NB4 (cell line): ENCODE measurements around the gene TSGA10.

Experiments
- DNase-seq: peaks from one replicate; pipeline ENCODE4 v3.0.0; 2010; ENCODE audit warnings: low read depth
- H3K4me3 ChIP-seq: one replicate; pipeline ENCODE4 v1.5.1; 2011; ENCODE audit warnings: mild to moderate bottlenecking, low read depth, low read length, moderate library complexity
- MYC ChIP-seq: IDR thresholded peaks from 2 replicates; pipeline ENCODE4 v1.6.1; 2011; ENCODE audit warnings: low read depth, low read length
- POLR2A ChIP-seq: IDR thresholded peaks from 2 replicates; pipeline ENCODE4 v1.6.1; 2011; ENCODE audit warnings: mild to moderate bottlenecking; ENCODE audit not compliant: insufficient read length; ENCODE audit errors: extremely low read depth
- TF ChIP-seq, protein P1 (sequence below): IDR thresholded peaks from 2 replicates; pipeline ENCODE4 v1.6.1; 2011; ENCODE audit warnings: low read depth, low read length
- TF ChIP-seq, protein P2 (sequence below): IDR thresholded peaks from one replicate; pipeline ENCODE4 v1.5.1; 2012; ENCODE audit warnings: low read depth, low read length

Gene TSGA10

DNA sequence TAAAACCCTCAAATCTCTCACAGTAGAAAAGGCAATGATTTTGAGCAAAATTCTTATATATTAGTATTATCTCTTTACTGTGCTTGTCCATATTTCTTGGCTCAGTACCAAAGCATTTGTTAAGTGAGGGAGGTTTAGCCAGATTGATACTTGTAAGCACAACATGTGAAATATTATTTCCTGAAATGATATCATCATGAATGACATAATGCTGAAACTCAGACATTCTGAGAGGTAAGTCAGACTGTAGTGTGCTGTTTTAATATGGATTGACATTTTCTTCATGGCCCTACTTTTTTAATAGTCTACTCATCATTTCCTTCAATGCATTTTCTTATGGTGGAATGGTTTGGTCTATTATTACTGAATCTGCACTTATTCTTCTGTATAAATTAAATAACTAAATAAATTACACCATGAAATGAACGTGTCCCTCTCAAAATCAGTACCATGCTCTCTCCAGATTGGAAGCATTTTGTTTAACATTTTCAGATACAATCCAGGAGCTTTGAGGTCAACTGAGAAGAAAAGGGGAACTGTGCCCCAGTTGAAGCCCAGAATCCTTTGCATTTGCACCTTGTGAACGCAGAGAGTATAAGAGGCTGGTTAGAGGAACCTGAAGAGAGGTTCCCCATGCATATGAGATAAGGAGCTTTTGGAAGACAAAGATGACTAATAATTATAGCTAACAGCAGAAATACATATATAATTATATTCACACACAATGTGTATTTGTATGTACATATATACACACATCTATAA lies 168.7 kb downstream of the TSGA10 start:
- H3K4me3 ChIP-seq, result no peak overlapping the region
- no peak for TF ChIP-seq MYC
- TF ChIP-seq, protein P1, sequence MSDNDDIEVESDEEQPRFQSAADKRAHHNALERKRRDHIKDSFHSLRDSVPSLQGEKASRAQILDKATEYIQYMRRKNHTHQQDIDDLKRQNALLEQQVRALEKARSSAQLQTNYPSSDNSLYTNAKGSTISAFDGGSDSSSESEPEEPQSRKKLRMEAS, result no peak
- TF ChIP-seq, protein P2, sequence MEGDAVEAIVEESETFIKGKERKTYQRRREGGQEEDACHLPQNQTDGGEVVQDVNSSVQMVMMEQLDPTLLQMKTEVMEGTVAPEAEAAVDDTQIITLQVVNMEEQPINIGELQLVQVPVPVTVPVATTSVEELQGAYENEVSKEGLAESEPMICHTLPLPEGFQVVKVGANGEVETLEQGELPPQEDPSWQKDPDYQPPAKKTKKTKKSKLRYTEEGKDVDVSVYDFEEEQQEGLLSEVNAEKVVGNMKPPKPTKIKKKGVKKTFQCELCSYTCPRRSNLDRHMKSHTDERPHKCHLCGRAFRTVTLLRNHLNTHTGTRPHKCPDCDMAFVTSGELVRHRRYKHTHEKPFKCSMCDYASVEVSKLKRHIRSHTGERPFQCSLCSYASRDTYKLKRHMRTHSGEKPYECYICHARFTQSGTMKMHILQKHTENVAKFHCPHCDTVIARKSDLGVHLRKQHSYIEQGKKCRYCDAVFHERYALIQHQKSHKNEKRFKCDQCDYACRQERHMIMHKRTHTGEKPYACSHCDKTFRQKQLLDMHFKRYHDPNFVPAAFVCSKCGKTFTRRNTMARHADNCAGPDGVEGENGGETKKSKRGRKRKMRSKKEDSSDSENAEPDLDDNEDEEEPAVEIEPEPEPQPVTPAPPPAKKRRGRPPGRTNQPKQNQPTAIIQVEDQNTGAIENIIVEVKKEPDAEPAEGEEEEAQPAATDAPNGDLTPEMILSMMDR, result no peak
- TF ChIP-seq POLR2A, result no peak
- peak; percentile 42 for DNase-seq

DNA sequence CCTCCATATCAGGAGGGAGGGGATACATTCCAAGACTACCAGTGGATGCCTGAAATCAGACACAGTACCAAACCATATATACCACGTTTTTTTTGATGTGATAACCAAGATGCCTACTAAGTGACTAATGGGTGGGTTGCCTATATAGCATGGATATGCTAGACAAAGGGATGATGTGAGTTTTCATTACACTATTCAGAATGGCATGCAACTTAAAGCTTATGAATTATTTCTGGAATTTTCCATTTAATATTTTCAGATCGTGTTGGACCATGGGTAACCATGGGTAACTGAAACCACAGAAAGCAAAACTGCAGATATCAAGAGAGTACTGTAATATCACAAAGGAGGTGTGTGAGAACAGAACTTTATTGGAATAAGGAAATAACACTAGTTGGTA lies 179.1 kb downstream of the TSGA10 start:
- TF ChIP-seq, protein P1, result no peak
- TF ChIP-seq MYC (no peak), POLR2A (no peak)
- TF ChIP-seq, protein P2, result no peak
- DNase-seq, result no peak
- H3K4me3 ChIP-seq, result no peak overlapping the region

DNA sequence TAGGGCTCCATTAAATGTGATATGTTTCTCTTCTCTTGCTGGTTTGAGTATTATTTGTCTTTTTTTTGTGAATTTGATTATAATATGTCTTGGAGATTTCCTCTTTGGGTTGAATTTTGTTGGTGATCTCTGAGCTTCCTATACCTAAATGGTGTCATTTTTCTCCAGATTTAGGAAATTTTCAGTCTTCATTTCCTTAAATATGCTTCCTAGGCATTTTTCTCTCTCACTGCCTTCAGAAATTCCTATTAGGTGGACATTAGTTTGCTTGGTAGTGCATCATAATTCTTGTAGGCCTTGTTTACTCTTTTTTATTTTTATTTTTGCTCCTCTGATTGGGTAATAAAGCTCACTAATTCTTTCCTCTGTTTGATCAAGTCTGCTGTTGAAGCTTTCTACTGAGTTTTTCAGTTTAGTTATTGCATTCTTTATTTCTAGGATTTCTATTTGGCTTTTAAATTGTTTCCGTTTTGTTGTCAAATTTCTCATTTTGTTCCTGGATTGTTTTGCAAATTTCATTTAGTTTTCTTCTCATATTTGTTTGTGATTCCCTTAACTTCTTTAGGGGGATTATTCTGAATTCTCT lies 182.1 kb downstream of the TSGA10 start:
- no peak for DNase-seq
- no peak overlapping the region for H3K4me3 ChIP-seq
- TF ChIP-seq, protein P1, result no peak
- TF ChIP-seq, protein P2, result no peak
- no peak for TF ChIP-seq POLR2A
- no peak for TF ChIP-seq MYC

DNA sequence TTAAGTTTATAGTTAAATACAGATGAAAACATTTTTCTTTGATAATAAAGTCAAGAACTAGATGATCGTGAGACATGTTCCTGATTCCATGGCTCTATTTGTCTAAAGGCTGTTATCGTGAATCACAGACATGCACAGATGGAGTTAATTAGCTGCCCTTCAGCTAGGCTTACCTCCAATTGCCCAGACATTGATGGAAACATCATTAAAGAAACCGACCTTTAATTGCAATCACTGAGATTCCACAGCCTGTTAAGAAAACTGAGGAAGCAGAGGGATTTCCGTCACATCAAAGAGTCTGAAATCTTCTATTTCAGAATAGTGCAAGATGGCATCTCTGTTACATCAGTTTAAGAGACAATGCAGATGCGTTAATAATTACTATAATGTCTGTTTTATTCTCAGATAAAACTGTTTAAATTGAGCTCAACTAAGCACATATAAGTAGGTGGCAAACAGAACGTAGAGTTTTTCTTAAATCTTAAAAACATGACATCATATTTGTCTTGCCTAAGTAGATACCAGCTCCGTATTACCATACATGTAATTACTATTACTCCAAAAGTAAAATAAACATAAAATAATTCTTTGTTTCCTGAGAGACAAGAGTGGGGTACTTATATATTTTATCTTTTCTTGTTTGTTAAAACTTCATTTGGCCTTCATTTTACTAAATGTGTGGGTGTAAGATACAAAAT lies 194.8 kb downstream of the TSGA10 start:
- no peak for DNase-seq
- no peak overlapping the region for H3K4me3 ChIP-seq
- TF ChIP-seq MYC (no peak), POLR2A (no peak)
- TF ChIP-seq, protein P1, result no peak
- TF ChIP-seq, protein P2, result no peak

DNA sequence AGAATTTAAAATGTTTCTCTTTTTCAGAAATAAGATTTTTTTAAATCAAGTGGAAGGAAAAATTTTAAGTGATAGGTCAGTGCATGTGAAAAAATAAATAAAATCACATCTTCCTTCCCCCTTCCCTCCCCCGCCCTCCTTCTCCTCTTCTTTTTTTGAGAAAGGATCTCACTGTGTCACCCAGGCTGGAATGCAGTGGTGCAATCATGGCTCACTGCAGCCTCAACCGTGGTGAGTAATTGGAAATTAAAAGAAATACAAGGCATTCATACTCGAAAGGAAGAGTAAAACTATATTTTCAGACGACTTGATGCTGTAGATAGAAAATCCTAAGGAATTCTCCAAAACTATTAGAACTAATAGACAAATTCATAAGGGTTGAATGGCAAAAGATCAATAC lies 201.8 kb downstream of the TSGA10 start:
- TF ChIP-seq MYC (no peak), POLR2A (no peak)
- TF ChIP-seq, protein P1, result no peak
- TF ChIP-seq, protein P2, result no peak
- no peak overlapping the region for H3K4me3 ChIP-seq
- DNase-seq, result no peak
